Nephron progenitor cell (in vitro differentiated cells): Measurements from ENCODE around the gene GXYLT2.

Source experiments
- DNase-seq: peaks from one replicate; pipeline ENCODE4 v3.0.0; 2021
- H3K27ac Mint-ChIP-seq: 2 replicates; pipeline ENCODE4 v1.8.0; 2021; ENCODE audit warnings: mild to moderate bottlenecking, moderate library complexity, mixed read lengths
- H3K27me3 Mint-ChIP-seq: 2 replicates; pipeline ENCODE4 v1.8.0; 2021; ENCODE audit warnings: mild to moderate bottlenecking, low read depth, mixed read lengths; ENCODE audit not compliant: poor library complexity
- H3K36me3 Mint-ChIP-seq: 2 replicates; pipeline ENCODE4 v1.8.0; 2021; ENCODE audit warnings: low read depth, mixed read lengths
- H3K4me1 Mint-ChIP-seq: 2 replicates; pipeline ENCODE4 v1.8.0; 2021; ENCODE audit warnings: mixed read lengths
- H3K4me3 Mint-ChIP-seq: 2 replicates; pipeline ENCODE4 v1.8.0; 2021; ENCODE audit warnings: mild to moderate bottlenecking, moderate library complexity, mixed read lengths
- H3K9me3 Mint-ChIP-seq: 2 replicates; pipeline ENCODE4 v1.8.0; 2021; ENCODE audit warnings: mild to moderate bottlenecking, moderate library complexity, mixed read lengths
- TF ChIP-seq, protein P1 (sequence below): fragments of 200-600 bp; sonication (generic); IDR thresholded peaks from 2 replicates; pipeline ENCODE4 v1.5.0; 2021; ENCODE audit warnings: antibody characterized with exemption

Gene GXYLT2

DNA sequence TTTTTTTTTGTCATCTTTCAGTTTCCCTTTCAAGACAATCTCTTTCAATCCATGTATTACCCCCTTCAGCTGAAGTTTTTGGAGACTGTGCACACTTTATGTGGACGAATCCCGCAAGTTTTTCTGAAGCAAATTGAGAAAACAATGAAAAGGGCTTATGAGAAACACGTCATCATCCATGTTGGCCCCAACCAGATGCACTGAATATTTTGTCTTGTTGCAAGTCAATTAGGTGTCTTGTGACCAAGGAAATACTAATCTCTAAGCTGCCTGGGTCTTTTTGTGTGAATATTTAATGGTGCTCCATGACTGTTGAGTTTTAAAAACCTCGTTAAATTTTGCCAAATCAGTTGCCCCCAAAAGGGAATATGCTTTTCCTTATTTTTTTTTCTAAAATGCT, 87.1 kb downstream of the GXYLT2 start:
- H3K4me1 Mint-ChIP-seq, result peaks cover 13% of the 10 kb centered on the region
- H3K27ac Mint-ChIP-seq, result no peak overlapping the region
- no peak for DNase-seq
- H3K36me3 Mint-ChIP-seq, result peaks cover 23% of the 10 kb centered on the region
- peaks cover 3% of the 10 kb centered on the region for H3K27me3 Mint-ChIP-seq
- H3K9me3 Mint-ChIP-seq, result no peaks in the 10 kb centered on the region
- TF ChIP-seq, protein P1, sequence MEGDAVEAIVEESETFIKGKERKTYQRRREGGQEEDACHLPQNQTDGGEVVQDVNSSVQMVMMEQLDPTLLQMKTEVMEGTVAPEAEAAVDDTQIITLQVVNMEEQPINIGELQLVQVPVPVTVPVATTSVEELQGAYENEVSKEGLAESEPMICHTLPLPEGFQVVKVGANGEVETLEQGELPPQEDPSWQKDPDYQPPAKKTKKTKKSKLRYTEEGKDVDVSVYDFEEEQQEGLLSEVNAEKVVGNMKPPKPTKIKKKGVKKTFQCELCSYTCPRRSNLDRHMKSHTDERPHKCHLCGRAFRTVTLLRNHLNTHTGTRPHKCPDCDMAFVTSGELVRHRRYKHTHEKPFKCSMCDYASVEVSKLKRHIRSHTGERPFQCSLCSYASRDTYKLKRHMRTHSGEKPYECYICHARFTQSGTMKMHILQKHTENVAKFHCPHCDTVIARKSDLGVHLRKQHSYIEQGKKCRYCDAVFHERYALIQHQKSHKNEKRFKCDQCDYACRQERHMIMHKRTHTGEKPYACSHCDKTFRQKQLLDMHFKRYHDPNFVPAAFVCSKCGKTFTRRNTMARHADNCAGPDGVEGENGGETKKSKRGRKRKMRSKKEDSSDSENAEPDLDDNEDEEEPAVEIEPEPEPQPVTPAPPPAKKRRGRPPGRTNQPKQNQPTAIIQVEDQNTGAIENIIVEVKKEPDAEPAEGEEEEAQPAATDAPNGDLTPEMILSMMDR, result no peak
- H3K4me3 Mint-ChIP-seq, result no peak overlapping the region

DNA sequence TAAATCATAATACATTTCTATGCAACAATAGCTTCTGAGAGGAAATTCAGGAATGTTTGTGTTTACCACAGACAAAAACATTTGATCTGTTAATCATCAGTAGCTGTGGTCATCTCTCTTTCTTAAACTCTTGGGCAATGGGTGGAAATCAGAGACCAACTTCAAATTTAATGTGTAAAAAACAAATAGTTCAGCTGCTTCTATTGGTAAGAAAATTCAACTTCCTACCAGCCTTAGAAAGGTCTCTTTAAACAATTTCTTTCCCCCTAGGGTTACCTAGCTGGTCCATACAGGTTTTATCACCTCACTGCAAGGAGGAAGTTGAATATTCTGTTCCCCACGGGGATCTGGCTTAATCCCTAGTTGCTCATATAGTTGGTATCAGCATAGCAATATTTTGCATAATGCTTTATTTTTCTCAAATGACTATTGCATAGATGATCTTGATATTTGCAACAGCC, 88.5 kb downstream of the GXYLT2 start:
- H3K4me1 Mint-ChIP-seq, result peaks cover 13% of the 10 kb centered on the region
- DNase-seq, result no peak
- H3K27ac Mint-ChIP-seq, result no peak overlapping the region
- H3K9me3 Mint-ChIP-seq, result no peaks in the 10 kb centered on the region
- H3K36me3 Mint-ChIP-seq, result peaks cover 17% of the 10 kb centered on the region
- TF ChIP-seq, protein P1, result no peak
- peaks cover 6% of the 10 kb centered on the region for H3K27me3 Mint-ChIP-seq
- no peak overlapping the region for H3K4me3 Mint-ChIP-seq

- Mint-ChIP-seq H3K27me3 (peaks cover 6% of the 10 kb centered on the region), H3K36me3 (peaks cover 8% of the 10 kb centered on the region), H3K4me1 (peaks cover 13% of the 10 kb centered on the region), H3K4me3 (no peak overlapping the region), H3K27ac (no peak overlapping the region), H3K9me3 (no peaks in the 10 kb centered on the region)
- TF ChIP-seq, protein P1, result no peak
- DNase-seq, result no peak
Observed at GRCh38 chr3:72977060-72977808, 89.4 kb downstream of the GXYLT2 start.

DNA sequence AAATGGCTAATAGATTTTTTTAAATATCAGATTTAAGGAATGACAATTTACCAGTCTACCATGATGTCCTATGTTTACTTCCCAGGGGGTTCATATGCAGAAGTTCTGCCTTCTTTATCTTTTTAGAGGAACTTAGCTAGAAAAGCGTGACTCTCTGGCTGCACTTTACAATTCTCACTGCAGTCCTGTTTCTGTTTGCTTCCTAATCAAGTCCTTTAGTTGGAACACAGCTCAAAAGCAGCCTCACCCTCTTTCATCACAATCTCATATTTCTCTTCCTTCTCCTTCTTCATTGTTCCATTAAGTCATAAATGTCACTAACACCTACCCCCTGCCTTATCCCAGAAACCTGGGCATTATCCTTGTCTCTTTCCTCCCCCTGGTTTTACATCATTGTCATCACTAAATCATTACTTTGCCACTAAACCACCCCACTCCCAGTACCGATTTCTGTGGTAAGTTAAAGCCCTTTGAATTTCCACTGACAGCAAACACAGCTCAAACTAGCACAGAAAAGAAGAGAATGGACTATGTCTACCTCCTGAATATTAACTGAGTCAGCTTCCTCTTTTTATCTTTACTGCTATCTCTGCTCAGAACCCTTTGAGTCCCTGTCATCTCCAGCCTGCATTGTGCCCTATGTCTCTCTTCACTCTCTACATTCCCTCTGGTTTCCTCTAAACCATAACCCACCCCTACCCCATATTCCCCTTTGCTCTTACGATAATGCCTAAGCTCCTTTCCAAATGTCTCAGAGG, 94.9 kb downstream of the GXYLT2 start:
- no peak overlapping the region for H3K27ac Mint-ChIP-seq
- DNase-seq, result no peak
- no peak overlapping the region for H3K4me3 Mint-ChIP-seq
- peaks cover 31% of the 10 kb centered on the region for H3K9me3 Mint-ChIP-seq
- no peaks in the 10 kb centered on the region for H3K4me1 Mint-ChIP-seq
- TF ChIP-seq, protein P1, result no peak
- peaks cover 16% of the 10 kb centered on the region for H3K36me3 Mint-ChIP-seq
- H3K27me3 Mint-ChIP-seq, result peaks cover 10% of the 10 kb centered on the region

DNA sequence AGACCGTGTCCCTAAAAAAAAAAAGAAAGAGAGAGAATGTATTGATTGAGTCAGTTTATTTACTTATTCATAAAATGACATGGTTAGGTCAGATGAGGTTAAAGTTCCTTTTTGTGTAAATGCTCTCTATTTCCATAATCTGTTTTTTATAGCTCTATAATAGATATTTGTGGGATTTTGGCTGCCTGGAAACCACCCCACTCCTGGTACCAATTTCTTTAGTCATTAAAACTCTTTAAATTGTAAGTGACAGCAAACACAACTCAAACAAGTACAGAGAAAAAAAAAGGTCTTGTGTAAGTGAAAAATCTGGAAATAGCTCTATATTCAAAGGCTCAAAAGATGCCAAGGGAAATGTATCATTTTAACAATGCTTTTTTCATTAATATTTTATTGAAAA, 97.7 kb downstream of the GXYLT2 start:
- peaks cover 33% of the 10 kb centered on the region for H3K9me3 Mint-ChIP-seq
- H3K27me3 Mint-ChIP-seq, result peaks cover 5% of the 10 kb centered on the region
- no peak overlapping the region for H3K27ac Mint-ChIP-seq
- TF ChIP-seq, protein P1, result no peak
- no peak for DNase-seq
- peaks cover 16% of the 10 kb centered on the region for H3K36me3 Mint-ChIP-seq
- H3K4me3 Mint-ChIP-seq, result no peak overlapping the region
- H3K4me1 Mint-ChIP-seq, result no peaks in the 10 kb centered on the region
